Activated T-helper 1 cell treated with anti-CD3 and anti-CD28 coated beads, Interleukin-12 subunit alpha, Interleukin-12 subunit beta, Interleukin-2, Interleukin-4 antibody, amounts not matched to agents 30 ng/mL and 10 ng/mL and 1 ng/mL, durations not matched to agents 14 hours and 24 hours and 36 hours (primary cell): ENCODE measurements around the gene MERTK. TPM values are rescaled to one million over a fixed set of nuclear protein-coding genes. Genes with fewer than 3 reads are reported as not detected.

Experiments
- DNase-seq: peaks from one replicate; pipeline ENCODE4 v3.0.0; 2021; ENCODE audit warnings: low spot score
- H3K27ac Mint-ChIP-seq: one replicate; pipeline ENCODE4 v1.8.0; 2021; ENCODE audit warnings: mild to moderate bottlenecking, mixed read lengths
- H3K27me3 Mint-ChIP-seq: one replicate; pipeline ENCODE4 v1.8.0; 2022; ENCODE audit warnings: mild to moderate bottlenecking, moderate library complexity, mixed read lengths; ENCODE audit not compliant: insufficient read depth
- H3K36me3 Mint-ChIP-seq: one replicate; pipeline ENCODE4 v1.8.0; 2021; ENCODE audit warnings: low read depth, mixed read lengths
- H3K4me1 Mint-ChIP-seq: one replicate; pipeline ENCODE4 v1.8.0; 2021; ENCODE audit warnings: low read depth, mixed read lengths
- H3K4me3 Mint-ChIP-seq: one replicate; pipeline ENCODE4 v1.8.0; 2021; ENCODE audit warnings: mild to moderate bottlenecking, moderate library complexity, mixed read lengths
- H3K9me3 Mint-ChIP-seq: one replicate; pipeline ENCODE4 v1.8.0; 2021; ENCODE audit warnings: mixed read lengths
- intact Hi-C: fragments of 100-400 bp; cut with micrococcal nuclease; formaldehyde crosslinking; loops from one replicate; pipeline ENCODE4 v1.15.1; 2024
- total RNA-seq: library from RNA; stranded (reverse); gene quantifications from 2 replicates; pipeline ENCODE4 v1.2.3, GENCODE V29; 2022

The MERTK gene
- total RNA-seq, 1 donor from 2014 or later, result 1.3 TPM

GRCh38 chr2:112020561-112020960 is 122.2 kb downstream of the MERTK start:
- no peaks in the 10 kb centered on the region for H3K4me1 Mint-ChIP-seq
- no peak overlapping the region for H3K27ac Mint-ChIP-seq
- no peak for DNase-seq
- H3K27me3 Mint-ChIP-seq, result peaks cover 29% of the 10 kb centered on the region
- H3K9me3 Mint-ChIP-seq, result no peaks in the 10 kb centered on the region
- intact Hi-C loops, result no loop called here
- no peak overlapping the region for H3K4me3 Mint-ChIP-seq
- H3K36me3 Mint-ChIP-seq, result no peaks in the 10 kb centered on the region

GRCh38 chr2:112021290-112021689 is 122.9 kb downstream of the MERTK start:
- intact Hi-C loops, result no loop called here
- Mint-ChIP-seq H3K27ac (no peak overlapping the region), H3K4me3 (no peak overlapping the region), H3K4me1 (no peaks in the 10 kb centered on the region), H3K36me3 (no peaks in the 10 kb centered on the region), H3K27me3 (peaks cover 24% of the 10 kb centered on the region), H3K9me3 (no peaks in the 10 kb centered on the region)
- DNase-seq, result no peak

GRCh38 chr2:112021781-112022231 is 123.4 kb downstream of the MERTK start:
- no peak overlapping the region for H3K4me3 Mint-ChIP-seq
- no peaks in the 10 kb centered on the region for H3K9me3 Mint-ChIP-seq
- intact Hi-C loops, result no loop called here
- no peak for DNase-seq
- H3K27me3 Mint-ChIP-seq, result peaks cover 19% of the 10 kb centered on the region
- H3K4me1 Mint-ChIP-seq, result no peaks in the 10 kb centered on the region
- H3K36me3 Mint-ChIP-seq, result no peaks in the 10 kb centered on the region
- no peak overlapping the region for H3K27ac Mint-ChIP-seq

- no peak overlapping the region for H3K4me3 Mint-ChIP-seq
- no peaks in the 10 kb centered on the region for H3K9me3 Mint-ChIP-seq
- peaks cover 16% of the 10 kb centered on the region for H3K27me3 Mint-ChIP-seq
- no peaks in the 10 kb centered on the region for H3K36me3 Mint-ChIP-seq
- intact Hi-C loops, result no loop called here
- no peaks in the 10 kb centered on the region for H3K4me1 Mint-ChIP-seq
- DNase-seq, result no peak
- no peak overlapping the region for H3K27ac Mint-ChIP-seq
These were observed 125.3 kb downstream of the MERTK start for GRCh38 chr2:112023707-112024106.

DNA sequence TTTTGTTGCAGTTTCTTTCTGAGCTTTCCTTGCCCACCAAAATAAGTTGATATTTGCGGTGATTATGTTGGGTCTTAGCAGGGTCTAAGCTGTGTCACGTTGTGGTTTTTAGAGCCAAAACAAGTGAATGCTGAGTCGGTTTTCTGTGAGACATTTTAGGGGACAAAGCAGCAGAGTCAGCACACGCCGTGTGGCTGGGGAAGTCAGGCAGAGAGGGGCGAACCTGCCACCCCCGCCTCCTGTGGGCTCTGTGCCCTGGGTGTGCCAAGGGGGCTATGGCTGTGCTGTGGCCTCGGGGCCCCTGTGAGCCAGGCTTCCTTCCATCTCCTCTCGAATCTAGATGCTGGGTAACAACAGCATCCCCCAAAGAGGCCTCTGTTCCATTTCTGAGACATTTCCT is 125.8 kb downstream of the MERTK start:
- peaks cover 12% of the 10 kb centered on the region for H3K27me3 Mint-ChIP-seq
- H3K27ac Mint-ChIP-seq, result no peak overlapping the region
- no peak for DNase-seq
- H3K9me3 Mint-ChIP-seq, result no peaks in the 10 kb centered on the region
- intact Hi-C loops, result no loop called here
- H3K36me3 Mint-ChIP-seq, result no peaks in the 10 kb centered on the region
- no peak overlapping the region for H3K4me3 Mint-ChIP-seq
- no peaks in the 10 kb centered on the region for H3K4me1 Mint-ChIP-seq

- H3K27ac Mint-ChIP-seq, result no peak overlapping the region
- H3K9me3 Mint-ChIP-seq, result no peaks in the 10 kb centered on the region
- no peak for DNase-seq
- peaks cover 8% of the 10 kb centered on the region for H3K27me3 Mint-ChIP-seq
- H3K4me1 Mint-ChIP-seq, result no peaks in the 10 kb centered on the region
- H3K4me3 Mint-ChIP-seq, result no peak overlapping the region
- H3K36me3 Mint-ChIP-seq, result no peaks in the 10 kb centered on the region
- intact Hi-C loops, result no loop called here
These were observed 126.6 kb downstream of the MERTK start for GRCh38 chr2:112024896-112025491.

DNA sequence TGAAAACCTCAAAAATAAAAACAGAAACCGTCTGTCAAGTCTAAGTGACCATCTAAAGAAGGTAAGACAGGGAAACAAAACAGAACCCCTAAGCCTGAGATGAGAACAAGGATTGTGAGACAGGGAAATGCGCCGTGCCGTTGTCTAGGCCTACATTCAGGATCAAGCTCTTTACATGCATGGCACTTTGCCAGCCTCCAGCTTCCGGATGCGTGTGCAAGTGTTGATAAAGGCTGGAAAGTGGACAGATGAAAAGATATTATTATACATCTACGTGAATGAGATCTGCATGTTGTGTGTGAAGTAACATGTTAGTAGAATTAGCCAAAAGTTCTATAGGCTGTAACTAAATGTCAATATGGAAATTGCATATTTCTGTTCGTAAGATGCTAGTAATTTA is 128.1 kb downstream of the MERTK start:
- Mint-ChIP-seq H3K4me3 (no peak overlapping the region), H3K27ac (no peak overlapping the region), H3K4me1 (peaks cover under 1% of the 10 kb centered on the region), H3K36me3 (no peaks in the 10 kb centered on the region), H3K27me3 (peaks cover 4% of the 10 kb centered on the region), H3K9me3 (no peaks in the 10 kb centered on the region)
- intact Hi-C loops, result no loop called here
- no peak for DNase-seq

DNA sequence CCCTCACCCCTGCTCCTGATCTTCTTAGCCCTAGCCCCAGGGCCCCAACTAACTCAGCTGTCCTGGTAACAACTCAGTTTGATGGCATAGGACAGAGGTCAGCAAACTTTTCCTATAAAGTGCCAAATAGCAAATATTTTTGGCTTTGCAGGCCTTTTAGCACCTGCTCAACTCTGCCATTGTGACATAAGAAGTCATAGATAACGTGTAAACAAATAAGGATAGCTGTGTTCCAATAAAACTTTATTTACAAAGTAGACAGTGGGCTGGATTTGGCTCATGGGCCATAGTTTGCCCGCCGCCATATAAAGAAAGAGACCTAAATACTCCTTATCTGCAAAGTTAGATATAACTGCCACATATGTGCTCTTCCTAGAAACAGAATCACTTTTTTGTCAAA is 129.4 kb downstream of the MERTK start:
- H3K27ac Mint-ChIP-seq, result no peak overlapping the region
- H3K4me3 Mint-ChIP-seq, result no peak overlapping the region
- H3K27me3 Mint-ChIP-seq, result peaks cover 11% of the 10 kb centered on the region
- no peaks in the 10 kb centered on the region for H3K36me3 Mint-ChIP-seq
- H3K4me1 Mint-ChIP-seq, result peaks cover 9% of the 10 kb centered on the region
- no peak for DNase-seq
- no peaks in the 10 kb centered on the region for H3K9me3 Mint-ChIP-seq
- intact Hi-C loops, result no loop called here

GRCh38 chr2:112029164-112029563 is 130.8 kb downstream of the MERTK start:
- Mint-ChIP-seq H3K27me3 (peaks cover 11% of the 10 kb centered on the region), H3K4me1 (peaks cover 9% of the 10 kb centered on the region), H3K4me3 (no peak overlapping the region), H3K27ac (no peak overlapping the region), H3K9me3 (no peaks in the 10 kb centered on the region), H3K36me3 (no peaks in the 10 kb centered on the region)
- intact Hi-C loops, result no loop called here
- no peak for DNase-seq

DNA sequence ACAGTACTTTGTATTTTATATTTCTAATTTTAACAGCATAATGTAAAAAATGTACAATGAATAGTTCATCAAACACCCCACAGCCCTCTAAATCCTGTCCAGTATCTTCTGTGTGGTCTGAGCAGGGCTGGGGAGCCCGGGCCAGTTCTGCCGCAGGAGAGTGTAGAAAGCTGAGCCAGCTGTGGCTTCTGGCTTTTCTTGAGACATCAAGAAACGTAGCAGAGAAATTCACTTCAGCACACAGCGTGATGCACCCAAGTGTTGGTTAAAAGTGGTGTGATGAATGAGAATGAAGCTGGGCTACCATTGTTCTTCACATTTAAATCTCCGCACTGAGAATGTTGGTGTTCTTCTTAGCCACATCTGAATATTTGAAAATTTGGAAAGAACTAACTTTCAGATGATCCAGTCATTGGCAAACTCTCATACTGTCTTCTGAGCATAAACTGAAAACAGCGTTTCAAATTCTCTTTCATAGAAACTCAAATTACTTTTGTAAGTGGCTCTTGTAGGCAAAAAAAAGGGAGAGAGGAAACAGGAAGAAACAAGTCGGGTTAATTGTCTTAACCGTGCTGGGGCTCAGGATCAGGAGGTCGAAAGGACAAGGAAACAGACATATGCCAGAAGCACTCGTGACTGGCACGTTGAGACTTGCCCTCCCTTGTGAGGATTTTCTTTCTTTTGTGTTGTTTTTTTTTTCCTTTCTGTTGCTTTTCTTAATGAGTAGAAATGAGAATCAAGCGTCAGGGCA is 133.2 kb downstream of the MERTK start:
- intact Hi-C loops, result no loop called here
- Mint-ChIP-seq H3K36me3 (no peaks in the 10 kb centered on the region), H3K4me3 (no peak overlapping the region), H3K27me3 (peaks cover 13% of the 10 kb centered on the region), H3K27ac (no peak overlapping the region), H3K4me1 (peaks cover 9% of the 10 kb centered on the region), H3K9me3 (no peaks in the 10 kb centered on the region)
- no peak for DNase-seq

DNA sequence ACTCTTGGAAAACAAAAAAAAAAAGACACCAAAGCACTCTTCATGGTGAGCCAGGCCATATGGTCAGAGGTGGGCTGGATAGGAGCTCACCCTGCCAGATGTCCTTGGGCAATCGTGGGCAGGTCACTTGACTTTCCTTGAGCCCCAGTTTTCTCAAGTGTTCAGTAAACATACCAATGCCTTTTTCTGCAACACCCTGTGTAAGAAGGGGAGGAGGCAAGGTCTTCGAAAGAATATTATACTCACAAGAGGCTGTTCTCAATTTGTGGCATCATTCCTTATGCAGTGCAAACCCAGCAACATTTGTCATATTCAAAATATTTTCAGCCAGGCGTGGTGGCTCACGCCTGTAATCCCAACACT is 133.8 kb downstream of the MERTK start:
- H3K4me3 Mint-ChIP-seq, result no peak overlapping the region
- no peaks in the 10 kb centered on the region for H3K36me3 Mint-ChIP-seq
- no peaks in the 10 kb centered on the region for H3K9me3 Mint-ChIP-seq
- DNase-seq, result no peak
- H3K27ac Mint-ChIP-seq, result no peak overlapping the region
- intact Hi-C loops, result no loop called here
- peaks cover 9% of the 10 kb centered on the region for H3K4me1 Mint-ChIP-seq
- H3K27me3 Mint-ChIP-seq, result peaks cover 14% of the 10 kb centered on the region

- no peak overlapping the region for H3K27ac Mint-ChIP-seq
- no peaks in the 10 kb centered on the region for H3K9me3 Mint-ChIP-seq
- intact Hi-C loops, result no loop called here
- H3K4me1 Mint-ChIP-seq, result peaks cover 9% of the 10 kb centered on the region
- H3K27me3 Mint-ChIP-seq, result peaks cover 18% of the 10 kb centered on the region
- H3K36me3 Mint-ChIP-seq, result no peaks in the 10 kb centered on the region
- DNase-seq, result no peak
- no peak overlapping the region for H3K4me3 Mint-ChIP-seq
These were observed 134.5 kb downstream of the MERTK start for GRCh38 chr2:112032689-112033465.

DNA sequence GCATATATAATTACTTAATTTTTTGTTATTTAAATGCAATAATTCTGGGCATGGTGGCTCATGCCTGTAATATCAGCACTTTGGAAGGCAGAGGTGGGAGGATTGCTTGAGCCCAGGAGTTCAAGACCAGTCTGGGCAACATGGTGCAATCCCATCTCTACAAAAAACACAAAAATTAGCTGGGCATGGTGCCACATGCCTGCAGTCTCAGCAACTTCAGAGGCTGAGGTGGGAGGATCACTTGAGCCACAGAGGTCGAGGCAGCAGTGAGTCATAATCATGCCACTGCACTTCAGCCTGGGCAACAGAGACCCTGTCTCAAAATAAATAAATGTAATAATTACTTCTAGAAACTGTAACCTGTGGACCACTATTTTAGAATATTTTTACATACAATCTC is 135.2 kb downstream of the MERTK start:
- peaks cover 18% of the 10 kb centered on the region for H3K27me3 Mint-ChIP-seq
- no peaks in the 10 kb centered on the region for H3K36me3 Mint-ChIP-seq
- H3K27ac Mint-ChIP-seq, result no peak overlapping the region
- intact Hi-C loops, result no loop called here
- no peak for DNase-seq
- no peaks in the 10 kb centered on the region for H3K9me3 Mint-ChIP-seq
- no peak overlapping the region for H3K4me3 Mint-ChIP-seq
- H3K4me1 Mint-ChIP-seq, result peaks cover 9% of the 10 kb centered on the region
